ENCODE results near the gene RAB31. TPM values are rescaled to one million over a fixed set of nuclear protein-coding genes. Genes with fewer than 3 reads are reported as not detected.

The RAB31 gene
- total RNA-seq, 1 donor from 2014 or later, result 31.2 TPM

DNA sequence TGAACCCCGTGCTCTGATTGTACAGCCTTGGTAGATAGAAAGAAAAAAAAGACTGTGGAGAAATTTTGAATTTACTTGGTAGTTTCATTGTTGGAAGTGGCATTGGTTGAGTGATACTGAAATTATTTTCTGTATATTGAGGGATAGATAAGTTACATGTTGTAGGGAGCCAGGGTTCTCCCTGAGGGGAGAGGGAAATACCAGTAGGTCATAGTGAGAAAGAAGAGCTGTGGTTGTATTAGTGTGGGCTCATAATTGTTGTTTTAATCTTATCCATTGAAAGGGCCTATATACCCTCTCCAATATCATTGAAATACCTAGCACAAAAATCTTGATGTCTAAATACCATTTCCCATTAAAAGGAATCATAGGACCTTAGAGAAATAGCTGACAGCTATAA, 16.9 kb upstream of the RAB31 start:
- no peak for DNase-seq (ENCODE audit: low read depth)
- H3K4me3 ChIP-seq (ENCODE audit: low read depth, low read length), result no peak overlapping the region
- TF ChIP-seq, protein P1, sequence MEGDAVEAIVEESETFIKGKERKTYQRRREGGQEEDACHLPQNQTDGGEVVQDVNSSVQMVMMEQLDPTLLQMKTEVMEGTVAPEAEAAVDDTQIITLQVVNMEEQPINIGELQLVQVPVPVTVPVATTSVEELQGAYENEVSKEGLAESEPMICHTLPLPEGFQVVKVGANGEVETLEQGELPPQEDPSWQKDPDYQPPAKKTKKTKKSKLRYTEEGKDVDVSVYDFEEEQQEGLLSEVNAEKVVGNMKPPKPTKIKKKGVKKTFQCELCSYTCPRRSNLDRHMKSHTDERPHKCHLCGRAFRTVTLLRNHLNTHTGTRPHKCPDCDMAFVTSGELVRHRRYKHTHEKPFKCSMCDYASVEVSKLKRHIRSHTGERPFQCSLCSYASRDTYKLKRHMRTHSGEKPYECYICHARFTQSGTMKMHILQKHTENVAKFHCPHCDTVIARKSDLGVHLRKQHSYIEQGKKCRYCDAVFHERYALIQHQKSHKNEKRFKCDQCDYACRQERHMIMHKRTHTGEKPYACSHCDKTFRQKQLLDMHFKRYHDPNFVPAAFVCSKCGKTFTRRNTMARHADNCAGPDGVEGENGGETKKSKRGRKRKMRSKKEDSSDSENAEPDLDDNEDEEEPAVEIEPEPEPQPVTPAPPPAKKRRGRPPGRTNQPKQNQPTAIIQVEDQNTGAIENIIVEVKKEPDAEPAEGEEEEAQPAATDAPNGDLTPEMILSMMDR (conservative IDR thresholded peaks at IDR 0.05; ENCODE audit: low read depth, low read length), result no peak

DNA sequence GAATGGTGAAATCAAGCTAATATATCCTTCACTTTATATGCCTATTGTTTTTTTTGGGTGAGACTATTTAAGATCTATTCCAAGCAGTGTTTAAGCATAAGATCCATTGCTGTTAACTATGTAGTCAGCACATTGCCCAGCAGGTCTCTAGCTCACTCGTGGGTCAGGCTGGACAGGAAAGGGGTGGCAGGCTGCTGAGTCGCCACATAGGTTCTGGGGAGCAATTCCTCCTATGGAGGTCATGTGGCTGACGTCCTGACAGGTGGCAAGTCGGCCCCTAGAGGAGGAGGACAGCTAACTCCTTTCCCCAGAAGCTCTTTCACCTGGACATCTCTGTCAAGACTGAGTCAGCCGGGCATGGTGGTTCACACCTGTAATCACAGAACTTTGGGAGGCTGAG, 13.9 kb upstream of the RAB31 start:
- no peak overlapping the region for H3K4me3 ChIP-seq (ENCODE audit: low read depth, low read length)
- TF ChIP-seq, protein P1 (conservative IDR thresholded peaks at IDR 0.05; ENCODE audit: low read depth, low read length), result no peak
- no peak for DNase-seq (ENCODE audit: low read depth)

DNA sequence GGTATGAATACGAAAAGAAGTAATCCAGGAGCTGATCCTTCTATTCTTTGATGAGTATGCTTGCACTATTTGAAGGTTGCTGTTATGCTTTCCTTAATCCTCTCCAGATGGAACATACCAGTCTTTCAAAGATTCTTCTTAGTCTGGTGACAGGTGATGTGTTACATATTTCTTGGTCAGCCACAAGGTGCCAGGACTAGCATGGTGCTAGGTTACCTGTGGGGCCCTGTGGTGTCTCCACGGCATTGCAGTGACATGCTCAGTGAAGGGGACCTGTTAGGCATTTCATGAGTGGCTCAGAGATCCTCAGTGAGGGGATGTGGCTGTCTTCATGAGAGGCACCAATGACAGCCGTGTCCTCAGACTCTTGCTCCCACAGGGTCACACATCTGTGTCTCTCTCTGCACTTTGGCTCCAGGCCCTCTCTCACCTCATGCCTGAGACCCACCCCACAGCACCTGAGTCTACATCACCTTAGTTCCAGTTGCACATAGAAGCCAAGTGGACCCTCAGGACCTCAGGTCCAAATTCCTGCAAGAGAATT, 13.1 kb upstream of the RAB31 start:
- TF ChIP-seq, protein P1 (conservative IDR thresholded peaks at IDR 0.05; ENCODE audit: low read depth, low read length), result no peak
- no peak overlapping the region for H3K4me3 ChIP-seq (ENCODE audit: low read depth, low read length)
- DNase-seq (ENCODE audit: low read depth), result no peak

DNA sequence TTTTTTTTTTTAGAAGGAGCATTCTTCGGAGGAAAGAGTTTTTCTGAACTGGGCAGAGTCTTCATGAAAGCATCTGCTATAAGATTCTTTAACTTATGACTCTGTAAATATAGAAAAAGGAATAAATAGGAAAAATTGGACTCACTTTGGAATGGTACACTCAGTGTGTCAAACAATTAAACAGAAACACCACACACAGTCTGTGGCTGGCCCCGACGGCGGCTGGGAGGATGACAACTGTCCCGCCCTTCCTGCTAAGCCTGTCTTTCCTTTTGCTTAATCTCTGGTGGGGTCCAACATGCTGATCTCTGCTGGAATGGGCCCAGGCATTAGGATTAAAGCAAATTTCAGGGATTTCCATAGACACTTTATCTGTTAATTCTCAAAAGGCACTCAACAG, 12.5 kb upstream of the RAB31 start:
- no peak for DNase-seq (ENCODE audit: low read depth)
- TF ChIP-seq, protein P1 (conservative IDR thresholded peaks at IDR 0.05; ENCODE audit: low read depth, low read length), result no peak
- no peak overlapping the region for H3K4me3 ChIP-seq (ENCODE audit: low read depth, low read length)

DNA sequence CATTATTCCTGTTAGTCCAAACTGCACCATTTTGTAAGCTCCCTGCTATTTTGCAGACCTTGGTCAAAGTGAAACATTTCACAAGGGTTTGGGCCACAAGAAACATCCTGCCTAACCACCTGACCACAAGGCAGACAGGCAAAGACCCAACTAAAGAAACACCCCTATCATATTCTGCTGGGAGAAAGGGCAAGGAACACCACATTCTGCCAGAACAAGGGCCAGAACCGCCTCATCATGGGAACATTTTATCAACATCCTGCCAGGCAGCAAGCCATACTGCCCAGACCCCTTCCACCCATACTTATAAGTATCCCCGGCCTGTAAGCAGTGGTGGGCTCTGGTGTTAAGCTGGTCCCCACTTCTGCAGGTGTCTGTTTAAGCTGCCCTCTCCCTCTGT, 12.0 kb upstream of the RAB31 start:
- DNase-seq (ENCODE audit: low read depth), result no peak
- no peak overlapping the region for H3K4me3 ChIP-seq (ENCODE audit: low read depth, low read length)
- TF ChIP-seq, protein P1 (conservative IDR thresholded peaks at IDR 0.05; ENCODE audit: low read depth, low read length), result no peak

DNA sequence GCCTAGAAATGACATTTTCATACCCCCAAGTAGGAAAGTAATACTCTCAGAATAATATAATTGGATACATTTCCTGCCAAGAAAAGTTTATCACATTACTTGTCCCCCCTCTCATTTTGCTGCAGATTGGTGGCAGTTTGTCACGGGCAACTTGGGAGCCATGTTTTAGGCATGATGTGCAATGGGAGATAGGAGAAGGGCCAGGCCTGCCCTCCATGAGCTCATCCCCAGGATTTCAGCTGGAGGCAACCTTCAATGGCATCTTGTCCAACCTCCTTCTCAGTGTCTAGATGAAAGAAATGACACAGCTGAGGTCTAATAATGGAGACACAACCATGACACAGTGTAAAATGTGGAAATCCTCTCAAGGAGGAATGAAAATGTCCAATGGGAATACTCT, 11.4 kb upstream of the RAB31 start:
- TF ChIP-seq, protein P1 (conservative IDR thresholded peaks at IDR 0.05; ENCODE audit: low read depth, low read length), result no peak
- no peak for DNase-seq (ENCODE audit: low read depth)
- no peak overlapping the region for H3K4me3 ChIP-seq (ENCODE audit: low read depth, low read length)

DNA sequence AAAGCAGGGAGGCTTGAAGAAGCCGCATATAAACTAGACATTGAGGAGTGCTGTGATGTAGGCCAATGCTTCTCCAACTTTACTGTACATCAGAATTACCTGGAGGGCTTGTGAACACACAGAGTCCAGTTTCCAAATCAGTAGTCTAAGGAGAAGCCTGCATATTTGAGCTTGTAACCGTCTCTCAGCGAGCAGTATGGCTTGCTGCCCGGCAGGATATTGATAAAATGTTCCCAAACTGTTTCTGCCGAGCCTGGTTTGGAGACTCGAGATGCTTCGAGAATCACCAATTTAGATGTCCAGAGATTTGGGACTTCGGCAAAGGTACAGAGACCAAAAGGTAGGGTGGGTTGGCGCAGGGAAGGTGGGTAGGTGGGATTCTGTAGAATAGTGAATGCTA, 11.0 kb upstream of the RAB31 start:
- TF ChIP-seq, protein P1 (conservative IDR thresholded peaks at IDR 0.05; ENCODE audit: low read depth, low read length), result no peak
- no peak overlapping the region for H3K4me3 ChIP-seq (ENCODE audit: low read depth, low read length)
- no peak for DNase-seq (ENCODE audit: low read depth)

All from epithelial cell of proximal tubule (primary cell).